Measurements from ENCODE around the gene NUBP1. TPM values are rescaled to one million over a fixed set of nuclear protein-coding genes. Genes with fewer than 3 reads are reported as not detected.
"Not testable (repeated sequence)": the region's sequence is repeated elsewhere in the genome, so short reads cannot be mapped to it uniquely, and the experiment has no call there.

The NUBP1 gene
- polyA plus RNA-seq, 2 donors, result 27.1 to 27.4 TPM

GRCh38 chr16:10737068-10737625 is 6.5 kb upstream of the NUBP1 start:
- Histone ChIP-seq H3K4me3 (ENCODE audit: low read depth in 1 of 2, low read length in 2 of 2) (no peak overlapping the region), H3K36me3 (ENCODE audit: control insufficient read depth in 2 of 2, insufficient read depth in 2 of 2, low read length in 1 of 2) (no peaks in the 10 kb centered on the region), H3K9me3 (ENCODE audit: control insufficient read depth in 2 of 2, insufficient read depth in 1 of 2, low read depth in 1 of 2, low read length in 1 of 2) (peaks cover 0 to 2% of the 10 kb centered on the region in 2 donors), H3K27ac (ENCODE audit: low read depth in 2 of 2, low read length in 1 of 2) (peak overlapping the region; percentile 4 to 39), H3K4me1 (ENCODE audit: control insufficient read depth in 2 of 2, insufficient read depth in 2 of 2, low read length in 1 of 2) (peaks cover 0 to 3% of the 10 kb centered on the region in 2 donors), H3K27me3 (ENCODE audit: control insufficient read depth in 1 of 2, insufficient read depth in 2 of 2, low read length in 2 of 2) (no peaks in the 10 kb centered on the region)
- WGBS, 2 donors, result 32 to 33% methylated on average over 12 of the region's 12 CpGs

GRCh38 chr16:10738231-10739077 is 5.2 kb upstream of the NUBP1 start:
- no peaks in the 10 kb centered on the region for H3K9me3 ChIP-seq (ENCODE audit: control insufficient read depth in 2 of 2, insufficient read depth in 1 of 2, low read depth in 1 of 2, low read length in 1 of 2)
- peak overlapping the region; percentile 28 to 81 for H3K27ac ChIP-seq (ENCODE audit: low read depth in 2 of 2, low read length in 1 of 2)
- H3K4me3 ChIP-seq (ENCODE audit: low read depth in 1 of 2, low read length in 2 of 2), result no peak overlapping the region
- no peaks in the 10 kb centered on the region for H3K27me3 ChIP-seq (ENCODE audit: control insufficient read depth in 1 of 2, insufficient read depth in 2 of 2, low read length in 2 of 2)
- H3K4me1 ChIP-seq (ENCODE audit: control insufficient read depth in 2 of 2, insufficient read depth in 2 of 2, low read length in 1 of 2), result peaks cover 0 to 3% of the 10 kb centered on the region in 2 donors
- no peaks in the 10 kb centered on the region for H3K36me3 ChIP-seq (ENCODE audit: control insufficient read depth in 2 of 2, insufficient read depth in 2 of 2, low read length in 1 of 2)
- WGBS, 2 donors, result 43 to 52% methylated on average over 12 of the region's 12 CpGs

- H3K9me3 ChIP-seq (ENCODE audit: control insufficient read depth in 2 of 2, insufficient read depth in 1 of 2, low read depth in 1 of 2, low read length in 1 of 2), result no peaks in the 10 kb centered on the region
- 84 to 86% methylated on average over 10 of the region's 10 CpGs for WGBS, 2 donors
Observed at GRCh38 chr16:10740000-10740844, 3.4 kb upstream of the NUBP1 start.

GRCh38 chr16:10740845-10741208 is 2.8 kb upstream of the NUBP1 start:
- H3K27ac ChIP-seq (ENCODE audit: low read depth in 2 of 2, low read length in 1 of 2), result no peak overlapping the region
- H3K4me1 ChIP-seq (ENCODE audit: control insufficient read depth in 2 of 2, insufficient read depth in 2 of 2, low read length in 1 of 2), result peaks cover 0 to 3% of the 10 kb centered on the region in 2 donors
- no peak overlapping the region for H3K4me3 ChIP-seq (ENCODE audit: low read depth in 1 of 2, low read length in 2 of 2)
- no peaks in the 10 kb centered on the region for H3K36me3 ChIP-seq (ENCODE audit: control insufficient read depth in 2 of 2, insufficient read depth in 2 of 2, low read length in 1 of 2)
- H3K9me3 ChIP-seq (ENCODE audit: control insufficient read depth in 2 of 2, insufficient read depth in 1 of 2, low read depth in 1 of 2, low read length in 1 of 2), result no peaks in the 10 kb centered on the region
- WGBS, 2 donors, result 70 to 83% methylated on average over 2 of the region's 2 CpGs
- no peaks in the 10 kb centered on the region for H3K27me3 ChIP-seq (ENCODE audit: control insufficient read depth in 1 of 2, insufficient read depth in 2 of 2, low read length in 2 of 2)

More at GRCh38 chr16:10740000-10740844, 3.4 kb upstream of the NUBP1 start:
- Histone ChIP-seq H3K27me3 (ENCODE audit: control insufficient read depth in 1 of 2, insufficient read depth in 2 of 2, low read length in 2 of 2) (no peaks in the 10 kb centered on the region), H3K4me3 (ENCODE audit: low read depth in 1 of 2, low read length in 2 of 2) (no peak overlapping the region), H3K36me3 (ENCODE audit: control insufficient read depth in 2 of 2, insufficient read depth in 2 of 2, low read length in 1 of 2) (no peaks in the 10 kb centered on the region), H3K4me1 (ENCODE audit: control insufficient read depth in 2 of 2, insufficient read depth in 2 of 2, low read length in 1 of 2) (peaks cover 0 to 3% of the 10 kb centered on the region in 2 donors), H3K27ac (ENCODE audit: low read depth in 2 of 2, low read length in 1 of 2) (no peak overlapping the region)

- H3K9me3 ChIP-seq (ENCODE audit: control insufficient read depth in 2 of 2, insufficient read depth in 1 of 2, low read depth in 1 of 2, low read length in 1 of 2); H3K4me1 ChIP-seq (ENCODE audit: control insufficient read depth in 2 of 2, insufficient read depth in 2 of 2, low read length in 1 of 2); H3K27ac ChIP-seq (ENCODE audit: low read depth in 2 of 2, low read length in 1 of 2); H3K4me3 ChIP-seq (ENCODE audit: low read depth in 1 of 2, low read length in 2 of 2); H3K27me3 ChIP-seq (ENCODE audit: control insufficient read depth in 1 of 2, insufficient read depth in 2 of 2, low read length in 2 of 2); H3K36me3 ChIP-seq (ENCODE audit: control insufficient read depth in 2 of 2, insufficient read depth in 2 of 2, low read length in 1 of 2): not testable (repeated sequence)
- WGBS, 2 donors, result 94 to 96% methylated on average over 10 of the region's 10 CpGs
Observed at GRCh38 chr16:10741249-10741648, 2.4 kb upstream of the NUBP1 start.

- Histone ChIP-seq H3K36me3 (ENCODE audit: control insufficient read depth in 2 of 2, insufficient read depth in 2 of 2, low read length in 1 of 2) (no peaks in the 10 kb centered on the region), H3K4me3 (ENCODE audit: low read depth in 1 of 2, low read length in 2 of 2) (no peak overlapping the region), H3K9me3 (ENCODE audit: control insufficient read depth in 2 of 2, insufficient read depth in 1 of 2, low read depth in 1 of 2, low read length in 1 of 2) (no peaks in the 10 kb centered on the region), H3K27me3 (ENCODE audit: control insufficient read depth in 1 of 2, insufficient read depth in 2 of 2, low read length in 2 of 2) (no peaks in the 10 kb centered on the region), H3K4me1 (ENCODE audit: control insufficient read depth in 2 of 2, insufficient read depth in 2 of 2, low read length in 1 of 2) (peaks cover 0 to 3% of the 10 kb centered on the region in 2 donors), H3K27ac (ENCODE audit: low read depth in 2 of 2, low read length in 1 of 2) (peak overlapping the region in 1 of 2 donors; percentile 16)
- 47 to 69% methylated on average over 4 of the region's 4 CpGs for WGBS, 2 donors
Observed at GRCh38 chr16:10741844-10742243, 1.8 kb upstream of the NUBP1 start.

GRCh38 chr16:10743227-10743609 is 424 bp upstream of the NUBP1 start:
- WGBS, 2 donors, result 29 to 35% methylated on average over 5 of the region's 5 CpGs

GRCh38 chr16:10744370-10745030 is 858 bp downstream of the NUBP1 start:
- Histone ChIP-seq H3K9me3 (ENCODE audit: control insufficient read depth in 2 of 2, insufficient read depth in 1 of 2, low read depth in 1 of 2, low read length in 1 of 2) (no peaks in the 10 kb centered on the region), H3K4me1 (ENCODE audit: control insufficient read depth in 2 of 2, insufficient read depth in 2 of 2, low read length in 1 of 2) (no peaks in the 10 kb centered on the region), H3K27ac (ENCODE audit: low read depth in 2 of 2, low read length in 1 of 2) (peak overlapping the region; percentile 50 to 84), H3K4me3 (ENCODE audit: low read depth in 1 of 2, low read length in 2 of 2) (peak overlapping the region; percentile 43 to 71), H3K27me3 (ENCODE audit: control insufficient read depth in 1 of 2, insufficient read depth in 2 of 2, low read length in 2 of 2) (no peaks in the 10 kb centered on the region), H3K36me3 (ENCODE audit: control insufficient read depth in 2 of 2, insufficient read depth in 2 of 2, low read length in 1 of 2) (peaks cover 0 to 3% of the 10 kb centered on the region in 2 donors)
- WGBS, 2 donors, result 39 to 41% methylated on average over 17 of the region's 17 CpGs

More at GRCh38 chr16:10743227-10743609, 424 bp upstream of the NUBP1 start:
- Histone ChIP-seq H3K9me3 (ENCODE audit: control insufficient read depth in 2 of 2, insufficient read depth in 1 of 2, low read depth in 1 of 2, low read length in 1 of 2) (no peaks in the 10 kb centered on the region), H3K27me3 (ENCODE audit: control insufficient read depth in 1 of 2, insufficient read depth in 2 of 2, low read length in 2 of 2) (no peaks in the 10 kb centered on the region), H3K36me3 (ENCODE audit: control insufficient read depth in 2 of 2, insufficient read depth in 2 of 2, low read length in 1 of 2) (no peaks in the 10 kb centered on the region), H3K4me1 (ENCODE audit: control insufficient read depth in 2 of 2, insufficient read depth in 2 of 2, low read length in 1 of 2) (peaks cover 0 to 1% of the 10 kb centered on the region in 2 donors), H3K4me3 (ENCODE audit: low read depth in 1 of 2, low read length in 2 of 2) (peak overlapping the region in 1 of 2 donors; percentile 71), H3K27ac (ENCODE audit: low read depth in 2 of 2, low read length in 1 of 2) (peak overlapping the region in 1 of 2 donors; percentile 99)

- Histone ChIP-seq H3K27me3 (ENCODE audit: control insufficient read depth in 1 of 2, insufficient read depth in 2 of 2, low read length in 2 of 2) (no peaks in the 10 kb centered on the region), H3K36me3 (ENCODE audit: control insufficient read depth in 2 of 2, insufficient read depth in 2 of 2, low read length in 1 of 2) (peaks cover 3 to 5% of the 10 kb centered on the region in 2 donors), H3K4me1 (ENCODE audit: control insufficient read depth in 2 of 2, insufficient read depth in 2 of 2, low read length in 1 of 2) (no peaks in the 10 kb centered on the region), H3K9me3 (ENCODE audit: control insufficient read depth in 2 of 2, insufficient read depth in 1 of 2, low read depth in 1 of 2, low read length in 1 of 2) (no peaks in the 10 kb centered on the region), H3K27ac (ENCODE audit: low read depth in 2 of 2, low read length in 1 of 2) (no peak overlapping the region), H3K4me3 (ENCODE audit: low read depth in 1 of 2, low read length in 2 of 2) (no peak overlapping the region)
- 65 to 71% methylated on average over 2 of the region's 2 CpGs for WGBS, 2 donors
Observed at GRCh38 chr16:10745841-10746240, 2.2 kb downstream of the NUBP1 start.

Measured in esophagus (tissue), 2 donors.